ENCODE measurements around the gene OR52H1.
"Not testable (repeated sequence)": the region's sequence is repeated elsewhere in the genome, so short reads cannot be mapped to it uniquely, and the experiment has no call there.

OR52H1 gene

GRCh38 chr11:5548440-5548839 is at the start of gene OR52H1:
Gene OR52H1, minus strand, starts transcription at chr11:5548540. Its CDS starts 3,035 bp downstream, at chr11:5545505.
- no peak for DNase-seq

DNA sequence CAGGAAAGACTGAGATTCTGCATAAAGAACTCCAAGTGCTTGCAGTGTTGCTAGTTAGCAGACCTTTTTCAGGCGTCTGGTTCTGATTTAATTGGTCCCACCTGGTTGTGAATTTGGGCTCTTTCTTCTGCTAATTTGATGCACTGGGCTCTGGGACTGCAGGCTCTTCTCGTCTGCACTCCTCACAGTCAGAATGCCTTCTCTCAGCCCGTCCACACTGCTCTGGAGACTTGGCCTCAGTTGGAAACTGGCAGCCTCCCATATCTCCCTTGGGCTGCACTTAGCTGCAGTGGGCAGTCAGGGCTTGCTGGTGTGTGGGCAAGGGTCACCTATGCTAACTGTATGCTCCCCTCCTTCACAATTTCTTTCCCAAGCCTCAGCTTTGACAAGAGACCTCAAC is 49.6 kb upstream of the OR52H1 start:
- no peak for DNase-seq

GRCh38 chr11:5596607-5597201 is 48.4 kb upstream of the OR52H1 start, which contains the start of gene TRIM6:
Gene TRIM6, plus strand, starts transcription at chr11:5596637. Its CDS starts 261 bp downstream, at chr11:5596898.
- no peak for DNase-seq

DNA sequence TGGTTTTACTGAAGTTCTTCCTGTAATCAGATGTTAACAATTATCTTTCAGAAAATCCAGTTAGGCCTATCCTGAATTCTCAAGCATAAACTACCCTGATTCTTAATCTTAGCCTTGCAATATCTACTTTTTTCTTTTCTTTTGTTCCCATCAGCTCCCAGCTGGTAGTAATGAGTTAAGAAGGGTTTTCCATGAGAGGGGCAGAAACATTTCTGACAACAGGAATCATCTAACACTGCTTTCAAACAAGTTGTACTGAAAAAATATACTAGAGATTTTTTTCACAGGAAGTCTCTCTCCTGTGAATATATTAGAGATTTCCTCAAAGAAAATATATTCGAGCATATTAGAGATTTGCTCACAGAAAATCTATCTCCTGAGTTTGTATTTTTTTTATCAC is 44.8 kb upstream of the OR52H1 start:
- no peak for DNase-seq

DNA sequence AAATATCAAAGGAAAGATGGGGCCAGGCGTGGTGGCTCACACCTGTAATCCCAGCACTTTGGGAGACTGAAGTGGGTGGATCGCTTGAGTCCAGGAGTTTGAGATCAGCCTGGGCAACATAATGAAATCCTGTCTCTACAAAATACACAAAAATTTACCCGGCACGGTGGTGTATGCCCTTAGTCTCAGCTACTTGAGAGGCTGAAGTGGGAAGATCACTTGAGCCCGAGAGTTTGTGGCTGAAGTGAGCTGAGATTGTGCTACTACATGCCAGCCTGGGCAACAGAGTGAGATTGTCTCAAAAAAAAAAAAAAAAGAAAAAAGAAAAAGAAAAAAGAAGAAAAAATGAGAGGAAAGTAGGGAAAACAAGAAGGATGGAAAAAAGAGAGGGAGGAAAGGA is 44.3 kb upstream of the OR52H1 start:
- no peak for DNase-seq

- DNase-seq = no peak
Measured at GRCh38 chr11:5591613-5592012, 43.3 kb upstream of the OR52H1 start.

DNA sequence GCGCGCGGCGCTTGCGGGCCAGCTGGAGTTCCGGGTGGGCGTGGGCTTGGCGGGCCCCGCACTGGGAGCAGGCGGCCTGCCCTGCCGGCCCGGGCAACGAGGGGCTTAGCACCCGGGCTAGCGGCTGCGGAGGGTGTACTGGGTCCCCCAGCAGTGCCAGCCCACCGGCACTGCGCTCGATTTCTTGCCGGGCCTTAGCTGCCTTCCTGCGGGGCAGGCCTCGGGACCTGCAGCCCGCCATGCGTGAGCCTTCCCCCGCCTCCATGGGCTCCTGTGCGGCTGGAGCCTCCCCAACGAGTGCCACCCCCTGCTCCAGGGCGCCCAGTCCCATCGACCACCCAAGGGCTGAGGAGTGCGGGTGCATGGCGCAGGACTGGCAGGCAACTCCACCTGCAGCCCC is 41.6 kb upstream of the OR52H1 start:
- not testable (repeated sequence) for DNase-seq

DNA sequence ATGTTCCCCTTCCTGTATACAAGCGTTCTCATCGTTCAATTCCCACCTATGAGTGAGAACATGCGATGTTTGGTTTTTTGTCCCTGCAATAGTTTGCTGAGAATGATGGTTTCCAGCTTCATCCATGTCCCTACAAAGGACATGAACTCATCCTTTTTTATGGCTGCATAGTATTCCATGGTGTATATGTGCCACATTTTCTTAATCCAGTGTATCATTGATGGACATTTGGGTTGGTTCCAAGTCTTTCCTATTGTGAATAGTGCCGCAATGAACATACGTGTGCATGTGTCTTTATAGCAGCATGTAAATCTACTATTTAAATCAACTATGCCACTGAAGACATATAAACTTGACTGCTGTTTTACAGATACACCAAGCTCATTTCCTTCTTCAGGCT is 36.1 kb upstream of the OR52H1 start:
- not testable (repeated sequence) for DNase-seq

- DNase-seq = no peak
Measured at GRCh38 chr11:5581014-5581413, 32.7 kb upstream of the OR52H1 start.

DNA sequence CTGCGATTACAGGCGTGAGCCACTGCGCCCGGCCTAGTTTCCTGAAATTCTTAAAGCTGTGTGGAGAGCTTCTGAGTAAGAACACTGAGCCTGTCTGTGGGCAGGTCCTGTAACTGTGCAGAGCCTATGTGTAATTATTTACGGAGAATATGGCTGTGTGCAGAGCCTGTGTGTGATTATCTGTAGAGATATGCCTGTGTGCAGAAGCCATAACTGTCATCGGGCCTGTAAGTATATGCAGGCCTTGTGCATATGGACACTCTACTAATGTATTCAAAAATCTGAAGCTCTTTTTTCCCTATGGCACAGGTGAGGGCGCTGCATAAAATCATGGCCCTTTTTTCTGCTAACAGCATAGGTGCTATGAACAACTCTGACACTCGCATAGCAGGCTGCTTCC is 32.2 kb upstream of the OR52H1 start, which contains the start of gene OR52B6:
Gene OR52B6, plus strand, starts transcription at position 301 of the 400 bp plus-strand sequence. Its CDS starts 0 bp downstream, at position 301.
- no peak for DNase-seq

DNA sequence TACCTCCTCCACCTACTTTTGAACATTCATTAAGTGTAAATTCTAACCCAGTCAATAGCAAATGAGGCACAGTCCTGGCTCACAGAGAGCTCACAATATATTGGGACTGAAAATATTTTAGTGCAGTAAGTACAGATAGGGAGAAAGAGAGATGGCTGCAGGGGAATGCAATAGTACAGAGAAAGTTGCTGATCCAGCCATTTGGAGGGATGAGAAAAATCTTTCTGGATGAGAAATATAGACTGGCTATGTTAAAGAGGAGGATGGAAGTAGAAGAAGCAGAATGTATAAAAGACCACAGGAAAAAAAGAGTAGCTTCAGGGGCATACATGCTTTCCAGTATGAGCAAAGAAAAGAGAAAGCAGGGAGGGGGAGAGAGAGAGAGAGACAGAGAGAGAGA is 28.8 kb upstream of the OR52H1 start:
- no peak for DNase-seq

DNA sequence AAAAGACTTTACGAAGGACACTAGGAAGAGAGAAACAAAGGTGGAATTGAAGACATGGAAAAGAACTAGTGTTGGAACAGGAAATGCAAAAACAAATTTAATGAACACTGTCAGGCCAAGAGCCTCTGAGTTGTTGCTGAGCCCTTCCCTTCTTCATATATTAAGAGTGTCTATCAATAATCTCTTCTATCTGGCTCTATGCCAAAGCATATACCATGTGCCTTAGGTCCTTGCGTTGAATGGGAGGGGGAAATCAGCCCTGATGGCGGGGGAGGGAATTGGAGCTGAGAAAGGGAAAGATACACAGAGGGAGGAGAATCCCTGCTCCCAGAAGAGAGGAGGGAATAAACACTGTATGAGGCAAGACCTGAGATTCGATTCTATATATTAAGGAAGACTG is 26.8 kb upstream of the OR52H1 start:
- no peak for DNase-seq

- no peak for DNase-seq
Measured at GRCh38 chr11:5574654-5575053, 26.3 kb upstream of the OR52H1 start.

- DNase-seq = no peak
Measured at GRCh38 chr11:5564259-5565019, 16.1 kb upstream of the OR52H1 start.

GRCh38 chr11:5557751-5558150 is 9.4 kb upstream of the OR52H1 start:
- no peak for DNase-seq

- DNase-seq = no peak
Measured at GRCh38 chr11:5556596-5557188, 8.4 kb upstream of the OR52H1 start.

DNA sequence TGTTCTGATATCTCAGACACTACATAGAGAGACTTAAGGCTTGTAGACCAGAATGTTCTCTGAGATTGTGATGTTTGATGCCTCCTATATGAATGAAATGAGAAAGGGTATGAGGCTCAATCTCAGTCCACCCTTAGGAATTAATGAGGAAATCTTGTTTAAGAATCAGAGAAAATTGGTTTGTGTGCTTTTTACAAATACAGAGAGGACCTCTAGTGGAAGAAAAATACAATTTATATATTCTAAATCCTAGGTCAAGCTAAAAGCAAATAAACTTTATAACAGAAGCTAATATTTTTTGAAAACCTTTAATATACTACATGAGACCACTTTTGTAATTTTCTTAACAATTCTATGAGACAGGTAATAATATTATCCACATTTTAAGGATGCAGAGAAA is 5.0 kb upstream of the OR52H1 start:
- no peak for DNase-seq

- DNase-seq = no peak
Measured at GRCh38 chr11:5550440-5551095, 2.2 kb upstream of the OR52H1 start.

DNA sequence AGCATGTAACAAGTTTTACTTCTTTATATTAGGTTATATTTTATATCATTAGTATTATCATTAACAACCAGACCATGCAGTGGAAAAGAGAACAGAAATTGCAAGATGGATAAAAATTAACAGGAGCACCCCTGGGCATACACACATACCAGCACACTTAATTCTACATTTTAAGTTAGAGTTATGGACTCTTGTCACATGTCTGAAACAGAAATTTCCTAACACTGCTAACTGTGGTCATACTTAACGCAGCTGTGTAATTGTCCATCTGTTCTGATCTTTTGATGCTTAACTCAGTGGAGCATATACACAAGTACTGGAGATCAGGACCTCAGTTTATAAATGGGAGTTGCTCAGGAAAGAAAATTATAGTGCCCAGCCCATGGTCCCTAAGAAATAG is 358 bp downstream of the OR52H1 start:
- no peak for DNase-seq

GRCh38 chr11:5546457-5546856 is 1.9 kb downstream of the OR52H1 start:
- no peak for DNase-seq

- no peak for DNase-seq
Measured at GRCh38 chr11:5541427-5541826, 6.9 kb downstream of the OR52H1 start.

DNA sequence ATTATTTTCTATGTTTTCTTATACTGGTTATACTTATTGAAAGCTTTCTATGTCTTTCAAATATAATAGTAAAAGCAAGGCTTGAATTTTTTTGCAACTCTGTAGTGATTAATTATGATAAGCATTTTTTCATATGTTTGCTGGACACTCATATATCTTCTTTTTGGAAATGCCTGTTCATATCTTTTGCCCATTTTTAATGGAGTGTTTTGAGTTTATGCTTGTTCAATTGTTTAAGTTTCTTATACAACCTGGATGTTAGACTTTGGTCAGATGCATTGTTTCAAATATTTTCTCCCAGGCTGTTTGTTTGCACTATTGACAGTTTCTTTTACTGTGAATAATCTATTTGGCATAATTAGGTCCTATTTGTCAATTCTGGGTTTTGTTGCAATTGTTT is 11.9 kb downstream of the OR52H1 start:
- no peak for DNase-seq

DNA sequence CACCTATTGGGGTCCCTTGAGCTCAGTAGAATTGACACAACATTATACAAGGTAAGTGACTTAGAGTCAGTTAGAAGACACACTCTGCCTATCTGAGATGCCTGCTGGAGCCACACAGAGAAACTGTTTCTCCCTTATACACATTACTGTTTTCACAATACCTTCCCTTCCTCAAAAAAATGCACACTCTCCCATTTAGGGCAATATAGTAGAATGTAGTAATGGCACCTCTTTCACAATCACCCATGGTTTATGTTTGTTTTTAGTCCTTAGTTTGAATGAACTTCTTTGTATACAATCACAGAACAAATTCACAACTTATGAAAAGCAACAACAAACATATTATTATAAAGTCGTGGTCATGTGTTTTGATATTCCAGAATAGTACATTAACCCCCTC is 14.3 kb downstream of the OR52H1 start:
- DNase-seq = no peak
